Right cardiac atrium (tissue), 5 donors: ENCODE data around the gene SLC7A10. TPM values are rescaled to one million over a fixed set of nuclear protein-coding genes. Genes with fewer than 3 reads are reported as not detected.
"Not testable (repeated sequence)": the region's sequence is repeated elsewhere in the genome, so short reads cannot be mapped to it uniquely, and the experiment has no call there.

Experiments
- ATAC-seq, 2 donors: fragments of 200-7000 bp; cut with Tn5 transposase; one replicate each; pipeline versions ENCODE4 v1.8.0 to v1.9.1; 2020; ENCODE audit warnings: moderate library complexity in 2 of 2, mild to moderate bottlenecking in 1 of 2
- DNase-seq, 3 donors: peaks; one replicate each; pipeline ENCODE4 v3.0.0-alpha.2; 2020
- H3K27ac ChIP-seq: one replicate; pipeline ENCODE4 v1.5.1; 2013; ENCODE audit warnings: mild to moderate bottlenecking, low read length, control low read depth, moderate library complexity
- H3K27me3 ChIP-seq: one replicate; pipeline ENCODE4 v1.6.1; 2013; ENCODE audit not compliant: control insufficient read depth, insufficient read depth
- H3K4me1 ChIP-seq: one replicate; pipeline ENCODE4 v1.6.1; 2013; ENCODE audit warnings: low read length; ENCODE audit not compliant: control insufficient read depth, insufficient read depth
- H3K4me3 ChIP-seq: one replicate; pipeline ENCODE4 v1.5.1; 2013; ENCODE audit warnings: low read length, control low read depth
- H3K9me3 ChIP-seq: one replicate; pipeline ENCODE4 v1.6.1; 2013; ENCODE audit warnings: low read length; ENCODE audit not compliant: control insufficient read depth
- WGBS: extraction: QIAGEN DNeasy Blood & Tissue Kit; methylation state at CpG from one replicate; pipeline ENCODE4 v1.1.7; 2013; 5-methylcytosine and 5-hydroxymethylcytosine counted together
- intact Hi-C, 4 donors: fragments of 100-400 bp; cut with DNase I; formaldehyde crosslinking; loops; one replicate each; pipeline versions ENCODE4 v1.11.0 to v1.14.0; 2022 to 2023
- polyA plus RNA-seq: library from polyadenylated mRNA; stranded (reverse); fragments of 200-250 nt; gene quantifications from one replicate; pipeline ENCODE4 v1.2.3, GENCODE V29; 2013
- total RNA-seq, 4 donors: library from RNA; stranded (reverse); fragmentation: NEBNext Ultra II Directional; extraction: Animal tissue kit (Norgen Biotek cat#: 25700); gene quantifications; one replicate each; pipeline ENCODE4 v1.2.1, GENCODE V29; 2021
- donor health status: healthy with polysubstance abuse.
- donor health status: DM: no; HTN: yes; CAD: no.
- donor health status: DM: no; HTN: no; CAD: no.
- donor health status: DM: no; HTN: yes; CAD: no; lungs with severe emphysema.
- donor health status: DM: yes; HTN: yes; CAD: no.

Gene SLC7A10
- total and polyA plus RNA-seq, 5 donors = 0.70 TPM; not detected in 4

DNA sequence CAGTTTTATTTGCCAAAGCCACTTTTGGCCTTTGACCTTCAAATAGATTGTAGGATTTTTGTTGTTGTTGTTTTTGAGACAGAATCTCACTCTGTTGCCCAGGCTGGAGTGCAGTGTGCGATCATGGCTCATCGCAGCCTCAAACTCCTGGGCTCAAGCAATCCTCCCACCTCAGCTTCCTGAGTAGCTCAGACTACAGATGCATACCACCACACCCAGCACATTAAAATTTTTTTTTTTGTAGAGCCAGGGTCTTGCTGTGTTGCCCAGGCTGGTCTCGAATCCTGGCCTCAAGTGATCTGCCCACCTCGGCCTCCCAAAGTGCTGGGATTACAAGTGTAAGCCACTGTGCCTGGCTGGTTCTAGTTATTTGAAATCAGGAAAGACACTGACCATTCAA is 34.6 kb downstream of the SLC7A10 start:
- WGBS = 89% methylated on average over 4 of the region's 4 CpGs
- H3K27ac ChIP-seq, H3K4me1 ChIP-seq, ATAC-seq, intact Hi-C loops, H3K9me3 ChIP-seq, DNase-seq, H3K27me3 ChIP-seq, H3K4me3 ChIP-seq: not testable (repeated sequence)

DNA sequence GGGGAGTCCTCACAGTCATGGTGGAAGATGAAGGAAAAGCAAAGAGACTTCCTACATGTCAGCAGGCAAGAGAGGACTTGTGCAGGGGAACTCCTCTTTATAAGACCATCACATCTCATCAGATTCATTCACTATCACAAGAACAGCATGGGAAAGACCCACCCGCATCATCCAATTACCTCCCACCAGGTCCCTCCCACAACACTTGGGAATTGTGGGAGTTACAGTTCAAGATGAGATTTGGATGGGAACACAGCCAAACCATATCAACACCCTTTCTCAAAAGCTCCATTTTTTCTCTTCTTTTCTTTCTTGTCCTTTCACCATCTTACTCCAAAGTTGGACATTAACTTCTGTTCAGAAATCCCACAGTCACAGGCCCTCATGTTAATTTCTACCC is 36.2 kb downstream of the SLC7A10 start:
- Histone ChIP-seq H3K27me3 (no peaks in the 10 kb centered on the region), H3K4me1 (no peaks in the 10 kb centered on the region), H3K4me3 (no peak overlapping the region), H3K27ac (no peak overlapping the region), H3K9me3 (no peaks in the 10 kb centered on the region)
- ATAC-seq = no peak
- intact Hi-C loops = no loop called here
- 0% methylated on average over 1 of the region's 1 CpG for WGBS
- DNase-seq = no peak

DNA sequence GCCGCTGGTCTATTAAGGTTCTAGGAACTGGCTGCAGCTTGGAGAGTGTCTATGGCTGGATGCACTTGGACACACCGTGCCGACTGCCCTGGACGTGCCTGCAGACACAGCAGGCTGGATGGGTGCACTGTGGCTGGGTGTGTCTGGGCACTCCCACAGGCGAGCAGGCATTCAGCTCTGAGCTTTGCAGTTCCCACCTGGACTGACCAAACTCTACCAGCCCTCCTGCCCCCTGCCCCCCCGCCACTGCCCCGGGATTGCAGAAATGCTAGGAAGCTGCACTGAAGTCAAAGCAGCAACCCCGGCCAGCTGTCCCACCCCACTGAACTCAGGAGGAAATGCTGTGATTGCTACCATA is 38.5 kb downstream of the SLC7A10 start:
- 81% methylated on average over 8 of the region's 8 CpGs for WGBS
- intact Hi-C loops = no loop called here
- no peaks in the 10 kb centered on the region for H3K27me3 ChIP-seq
- no peaks in the 10 kb centered on the region for H3K9me3 ChIP-seq
- no peak overlapping the region for H3K4me3 ChIP-seq
- H3K27ac ChIP-seq = no peak overlapping the region
- H3K4me1 ChIP-seq = no peaks in the 10 kb centered on the region
- no peak for DNase-seq
- ATAC-seq = no peak

DNA sequence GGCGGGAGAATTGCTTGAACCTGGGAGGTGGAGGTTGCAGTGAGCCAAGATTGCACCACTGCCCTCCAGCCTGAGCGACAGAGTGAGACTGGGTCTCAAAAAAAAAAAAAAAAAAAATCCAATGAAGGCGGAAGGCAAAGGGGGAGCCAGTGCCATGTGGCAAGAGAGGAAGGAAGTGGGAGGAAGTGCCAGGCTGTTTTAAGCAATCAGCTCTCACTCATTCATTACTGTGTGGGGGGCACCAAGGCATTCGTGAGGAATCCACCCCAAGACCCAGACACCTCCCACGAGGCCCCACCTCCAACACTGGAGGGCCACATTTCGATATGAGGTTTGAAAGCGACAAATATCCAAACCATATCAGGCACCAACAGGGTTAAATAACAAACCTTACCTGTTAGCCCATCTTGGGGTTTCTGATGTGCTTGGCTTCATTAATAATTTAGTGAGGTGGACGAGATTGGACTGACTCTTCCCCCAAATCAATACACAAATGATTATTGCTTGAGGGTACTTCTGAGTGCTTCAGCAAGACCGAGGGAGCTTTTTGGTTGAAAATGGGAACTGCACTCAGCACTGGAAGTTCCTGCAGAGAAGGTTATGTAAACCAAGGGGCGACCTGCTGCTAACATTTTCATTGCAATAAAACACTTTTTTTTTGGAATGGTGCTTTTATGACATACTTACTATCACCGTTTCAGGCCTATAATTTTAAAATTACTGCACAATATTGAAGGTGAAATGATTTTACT is 39.0 kb downstream of the SLC7A10 start:
- no peaks in the 10 kb centered on the region for H3K9me3 ChIP-seq
- no peak overlapping the region for H3K4me3 ChIP-seq
- intact Hi-C loops = no loop called here
- DNase-seq (no peak), ATAC-seq (no peak)
- H3K27ac ChIP-seq = no peak overlapping the region
- WGBS = 68% methylated on average over 11 of the region's 11 CpGs
- no peaks in the 10 kb centered on the region for H3K4me1 ChIP-seq
- H3K27me3 ChIP-seq = no peaks in the 10 kb centered on the region

DNA sequence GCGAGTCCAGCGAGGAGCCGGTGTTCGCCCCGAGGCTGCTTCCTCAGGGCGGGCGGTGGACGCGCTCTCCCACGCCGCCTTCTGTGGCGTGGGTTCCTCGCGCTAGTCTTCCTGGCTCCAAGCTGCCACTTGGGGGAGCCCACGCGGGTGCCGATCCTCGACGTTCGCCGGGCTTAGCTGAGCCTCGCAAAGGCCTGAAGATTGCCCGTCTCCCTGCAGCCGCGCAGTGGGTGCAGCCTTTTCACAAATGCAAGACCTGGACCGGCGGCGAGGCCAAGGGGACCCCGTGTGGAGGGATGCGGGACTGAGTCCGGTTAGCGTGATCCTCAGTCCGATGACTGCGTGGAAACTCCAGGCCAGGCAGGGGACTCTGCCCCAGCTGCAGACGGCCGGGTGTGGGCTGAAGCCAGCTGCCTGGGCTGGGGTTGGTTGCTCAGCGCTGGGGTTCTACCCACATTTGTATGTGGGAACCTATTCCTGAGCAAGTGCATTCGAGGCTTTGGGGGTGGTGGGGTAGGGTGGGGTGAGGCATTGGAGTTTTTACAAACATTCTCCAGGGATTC is 48.2 kb downstream of the SLC7A10 start:
- Histone ChIP-seq H3K9me3 (no peaks in the 10 kb centered on the region), H3K4me3 (peak overlapping the region; percentile 44), H3K27me3 (no peaks in the 10 kb centered on the region), H3K27ac (peak overlapping the region; percentile 43), H3K4me1 (peaks cover 4% of the 10 kb centered on the region)
- DNase-seq (no peak), ATAC-seq (no peak)
- intact Hi-C loops = no loop called here
- WGBS = under 1% methylated on average over 38 of the region's 38 CpGs

DNA sequence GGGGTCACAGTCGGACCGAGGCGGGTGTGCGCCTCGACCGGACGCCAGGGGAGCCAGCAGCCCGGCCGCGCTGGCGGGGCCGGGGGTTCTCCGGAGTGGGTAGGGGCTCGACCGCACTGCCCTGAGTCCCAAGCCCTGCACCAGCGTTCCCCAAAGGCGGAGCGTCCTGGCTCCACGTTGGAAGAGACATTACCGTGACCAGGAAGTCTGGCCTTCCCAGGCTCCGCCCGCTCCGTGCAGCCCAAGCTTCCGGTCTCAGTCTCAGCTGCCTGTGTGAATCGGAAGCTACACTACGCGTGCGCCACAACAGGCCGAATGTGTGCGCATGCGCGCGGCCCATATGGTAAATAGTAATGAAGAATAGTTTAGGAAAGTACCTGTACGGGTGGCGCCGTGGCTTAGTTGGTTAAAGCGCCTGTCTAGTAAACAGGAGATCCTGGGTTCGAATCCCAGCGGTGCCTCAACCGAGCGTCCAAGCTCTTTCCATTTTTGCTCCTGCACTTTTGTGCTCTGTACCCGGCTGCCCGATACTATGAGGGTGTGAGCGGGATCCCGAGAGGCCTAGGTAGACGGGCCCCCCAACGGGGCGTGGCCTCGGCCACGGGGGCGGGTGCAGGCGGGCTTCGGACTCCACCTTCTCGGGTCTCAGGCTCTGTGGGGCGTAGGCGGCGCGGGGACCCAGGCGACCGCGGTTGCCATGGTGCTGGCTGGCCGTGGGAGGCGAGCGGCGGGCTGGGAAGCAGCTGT is 48.8 kb downstream of the SLC7A10 start:
- Histone ChIP-seq H3K4me3 (peak overlapping the region; percentile 77), H3K9me3 (no peaks in the 10 kb centered on the region), H3K27me3 (no peaks in the 10 kb centered on the region), H3K27ac (peak overlapping the region; percentile 61), H3K4me1 (peaks cover 4% of the 10 kb centered on the region)
- under 1% methylated on average over 64 of the region's 65 CpGs for WGBS
- peak; percentile 97 for ATAC-seq
- intact Hi-C loops = no loop called here
- DNase-seq = peak; percentile 96 to 98 (median 98)

DNA sequence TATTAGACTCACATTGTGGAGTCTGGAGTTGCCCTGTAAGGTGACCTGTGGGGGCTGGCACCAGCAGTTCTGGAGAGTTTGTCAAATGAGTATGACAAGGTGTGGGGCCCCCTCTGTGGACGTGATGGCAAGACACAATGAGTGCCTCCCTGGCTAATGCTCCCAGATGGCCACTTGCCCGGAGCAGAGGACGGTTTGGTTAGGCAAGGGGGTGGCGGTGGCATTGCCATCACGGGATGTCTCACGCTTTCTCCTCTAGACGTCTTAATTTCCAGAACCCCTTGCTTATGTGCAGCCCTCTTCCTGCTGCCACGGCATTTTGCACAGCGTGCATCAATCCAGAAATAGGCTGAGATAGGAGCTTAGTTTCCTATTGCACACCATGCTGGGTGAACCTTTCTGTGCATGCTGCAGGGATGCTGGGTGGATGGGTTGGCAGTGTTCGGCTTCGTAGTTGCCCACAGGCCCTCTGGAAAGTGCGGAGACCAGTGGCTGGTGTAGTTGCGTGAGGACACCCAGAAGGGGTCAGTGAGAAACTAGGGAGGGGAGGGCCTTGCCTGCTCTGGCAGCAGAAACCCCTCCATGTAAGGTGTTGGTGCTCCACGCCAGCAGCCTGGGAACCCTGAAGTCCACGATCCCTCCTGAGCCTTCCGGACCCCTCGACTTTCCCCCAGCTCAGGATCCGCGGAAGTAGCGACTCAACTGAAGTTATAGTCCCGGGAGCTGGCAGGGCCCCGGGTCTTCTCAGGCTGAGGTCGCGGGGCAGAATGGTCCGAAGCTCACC is 49.6 kb downstream of the SLC7A10 start:
- intact Hi-C loops = no loop called here
- Histone ChIP-seq H3K4me1 (peaks cover 4% of the 10 kb centered on the region), H3K27me3 (no peaks in the 10 kb centered on the region), H3K4me3 (peak overlapping the region; percentile 77), H3K9me3 (no peaks in the 10 kb centered on the region), H3K27ac (peak overlapping the region; percentile 61)
- WGBS = 12% methylated on average over 25 of the region's 25 CpGs
- peak; percentile 1 to 9 for ATAC-seq
- DNase-seq = peak in 1 of 3 donors; percentile 21

DNA sequence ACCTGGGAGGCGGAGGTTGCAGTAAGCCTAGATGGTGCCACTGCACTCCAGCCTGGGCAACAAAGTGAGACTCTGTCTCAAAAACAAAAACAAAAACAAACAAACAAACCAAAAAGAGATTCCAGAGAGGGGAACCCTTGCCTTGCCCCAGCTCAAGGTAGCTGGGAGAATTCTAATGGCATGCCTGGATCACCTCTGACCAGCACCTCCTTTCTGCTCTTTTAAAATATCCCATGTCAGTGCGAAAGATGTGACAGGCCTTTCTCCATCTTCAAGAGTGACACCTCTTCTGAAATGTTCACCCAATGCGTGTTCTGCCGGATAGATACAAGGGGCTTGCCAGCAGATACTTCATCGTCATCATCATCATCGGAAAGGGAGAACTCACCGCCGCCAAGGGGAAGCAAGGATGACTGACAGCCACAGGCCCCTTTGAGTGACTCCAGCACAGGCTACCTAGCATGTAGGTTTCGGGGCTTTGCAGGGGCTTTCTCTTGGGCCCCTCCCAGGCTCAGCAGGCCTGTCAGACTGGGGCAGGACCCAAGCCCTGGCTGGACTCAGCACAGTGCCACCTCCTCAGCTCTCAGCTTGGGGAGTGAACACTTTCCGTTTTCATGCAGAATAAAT is 50.4 kb downstream of the SLC7A10 start:
- H3K4me1 ChIP-seq = peaks cover 4% of the 10 kb centered on the region
- no peak overlapping the region for H3K27ac ChIP-seq
- no peak for ATAC-seq
- intact Hi-C loops = no loop called here
- no peaks in the 10 kb centered on the region for H3K27me3 ChIP-seq
- DNase-seq = no peak
- no peaks in the 10 kb centered on the region for H3K9me3 ChIP-seq
- 92% methylated on average over 10 of the region's 10 CpGs for WGBS
- H3K4me3 ChIP-seq = no peak overlapping the region

DNA sequence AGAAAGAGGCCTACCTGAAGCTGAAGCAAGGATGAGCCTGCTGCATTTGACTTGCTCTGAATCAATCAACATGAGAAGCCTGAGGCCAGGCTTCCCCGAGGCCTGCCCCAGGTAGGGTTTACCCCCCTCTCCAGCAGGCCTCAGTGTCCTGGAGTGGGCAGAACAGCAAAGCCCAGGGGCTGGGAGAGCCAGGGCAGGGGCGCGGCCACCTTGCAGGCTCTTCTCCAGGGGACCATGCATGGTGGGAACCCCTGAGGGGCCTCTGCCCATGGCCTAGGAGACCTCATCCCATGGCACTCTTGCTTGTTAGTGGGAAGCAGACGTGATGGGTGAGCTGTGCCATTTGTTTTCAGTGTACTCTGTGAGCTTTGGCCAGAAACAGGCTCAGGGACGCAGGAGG is 51.5 kb downstream of the SLC7A10 start:
- intact Hi-C loops = no loop called here
- Histone ChIP-seq H3K27me3 (no peaks in the 10 kb centered on the region), H3K4me3 (no peak overlapping the region), H3K9me3 (no peaks in the 10 kb centered on the region), H3K27ac (no peak overlapping the region), H3K4me1 (peaks cover 4% of the 10 kb centered on the region)
- no peak for ATAC-seq
- WGBS = 98% methylated on average over 5 of the region's 5 CpGs
- DNase-seq = no peak

DNA sequence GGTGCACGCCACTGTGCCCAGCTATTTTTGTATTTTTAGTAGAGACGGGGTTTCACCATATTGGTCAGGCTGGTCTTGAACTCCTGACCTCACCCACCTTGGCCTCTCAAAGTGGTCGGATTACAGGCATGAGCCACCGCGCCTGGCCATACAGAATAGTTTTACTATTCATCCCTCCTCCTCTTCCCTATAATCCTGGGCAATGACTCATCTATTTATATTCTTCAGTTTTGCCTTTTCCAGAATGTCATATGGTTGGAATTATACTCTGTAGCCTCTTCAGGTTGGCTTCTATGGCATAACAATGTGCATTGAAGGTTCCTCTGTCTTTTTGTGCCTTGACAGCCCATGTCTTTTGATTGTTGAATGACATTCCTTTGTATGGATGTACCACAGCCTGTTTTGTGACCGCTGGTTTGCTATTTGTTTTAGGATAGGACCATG is 53.7 kb downstream of the SLC7A10 start:
- no peaks in the 10 kb centered on the region for H3K9me3 ChIP-seq
- peaks cover 4% of the 10 kb centered on the region for H3K4me1 ChIP-seq
- H3K27ac ChIP-seq = no peak overlapping the region
- WGBS = 94% methylated on average over 6 of the region's 6 CpGs
- no peak overlapping the region for H3K4me3 ChIP-seq
- H3K27me3 ChIP-seq = no peaks in the 10 kb centered on the region
- DNase-seq = no peak
- no peak for ATAC-seq
- intact Hi-C loops = no loop called here
